CD4-positive, alpha-beta T cell treated with Interleukin-10 for 1 hour (primary cell): Measurements from ENCODE around the gene EHBP1L1.

Source experiments
- DNase-seq: peaks from one replicate; pipeline ENCODE4 v3.0.0-alpha.2; 2020

Gene EHBP1L1

DNA sequence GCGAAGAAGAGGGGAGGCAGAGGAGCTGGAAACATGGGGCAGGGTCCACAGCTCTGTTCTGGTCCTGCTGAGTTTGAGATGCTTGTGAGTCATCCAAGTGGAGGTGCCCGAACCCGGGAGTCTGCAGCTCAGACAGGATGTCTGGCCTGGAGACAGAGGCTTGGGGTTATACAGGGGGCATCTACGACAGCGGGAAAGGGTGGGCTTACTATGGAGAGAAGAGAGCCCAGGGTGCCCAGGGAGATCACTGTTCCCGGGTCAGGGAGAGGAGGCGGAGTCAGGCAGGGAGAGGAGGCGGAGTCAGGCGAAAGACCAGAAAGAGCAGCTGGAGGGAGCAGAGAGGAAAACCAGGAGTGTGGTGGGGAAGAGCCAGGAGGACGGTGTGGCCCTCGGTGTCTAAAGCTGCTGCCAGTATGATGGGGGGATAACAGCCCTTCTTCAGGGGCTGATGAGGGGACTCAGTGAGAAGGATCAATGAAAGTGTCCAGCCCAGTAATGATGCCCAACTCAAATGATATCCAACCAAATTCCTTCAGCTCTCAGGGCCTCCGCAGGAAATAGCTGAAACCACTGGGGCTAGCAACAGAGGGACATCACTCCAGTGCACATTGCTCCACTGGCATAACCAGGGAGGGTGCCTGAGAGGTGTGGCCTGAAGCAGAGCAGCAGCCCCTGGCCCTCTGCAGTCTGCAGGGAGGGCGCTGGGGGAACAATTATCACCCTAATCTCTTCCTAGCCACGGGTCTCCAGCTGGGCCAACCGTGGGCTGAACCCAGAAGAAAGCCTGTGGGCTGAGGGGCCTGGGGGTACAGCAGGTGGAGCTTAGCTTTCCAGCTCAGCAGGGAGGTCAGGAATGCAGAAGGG, 15.1 kb upstream of the EHBP1L1 start:
- no peak for DNase-seq

DNA sequence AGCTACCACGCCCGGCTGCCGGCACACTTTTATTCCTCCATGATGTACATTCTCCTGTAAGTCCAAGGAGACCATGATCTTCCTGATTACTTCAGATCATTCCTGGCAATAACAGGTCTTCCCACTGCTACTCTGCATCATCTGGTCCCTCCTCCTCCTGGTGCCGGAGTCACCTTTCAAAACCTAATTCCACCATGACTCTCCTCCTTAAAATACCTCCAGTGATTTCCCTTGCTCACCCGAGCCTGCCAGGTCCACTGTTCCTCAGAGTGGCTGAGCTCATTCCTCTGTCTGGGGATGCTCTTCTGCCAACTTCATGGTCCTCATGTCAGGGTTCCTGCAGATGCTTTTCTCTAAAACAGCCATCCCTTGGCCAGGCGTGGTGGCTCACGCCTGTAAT, 13.8 kb upstream of the EHBP1L1 start:
- DNase-seq, result no peak

DNA sequence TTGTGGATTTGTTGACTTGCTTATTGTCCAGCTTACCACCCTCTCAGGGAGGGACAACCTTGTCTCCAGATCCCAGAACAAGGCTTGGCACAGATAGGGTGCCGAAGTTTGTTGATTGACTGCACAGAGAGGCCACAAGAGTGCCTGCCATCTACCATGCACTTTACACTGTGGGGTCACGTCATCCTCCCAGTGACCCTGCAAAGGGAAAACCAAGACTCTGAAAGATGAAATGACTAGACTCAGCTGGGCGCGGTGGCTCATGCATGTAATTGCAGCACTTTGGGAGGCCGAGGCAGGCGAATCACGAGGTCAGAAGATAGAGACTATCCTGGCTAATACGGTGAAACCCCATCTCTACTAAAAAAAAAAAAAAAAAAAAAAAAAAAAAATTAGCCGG, 13.1 kb upstream of the EHBP1L1 start:
- DNase-seq, result no peak

DNA sequence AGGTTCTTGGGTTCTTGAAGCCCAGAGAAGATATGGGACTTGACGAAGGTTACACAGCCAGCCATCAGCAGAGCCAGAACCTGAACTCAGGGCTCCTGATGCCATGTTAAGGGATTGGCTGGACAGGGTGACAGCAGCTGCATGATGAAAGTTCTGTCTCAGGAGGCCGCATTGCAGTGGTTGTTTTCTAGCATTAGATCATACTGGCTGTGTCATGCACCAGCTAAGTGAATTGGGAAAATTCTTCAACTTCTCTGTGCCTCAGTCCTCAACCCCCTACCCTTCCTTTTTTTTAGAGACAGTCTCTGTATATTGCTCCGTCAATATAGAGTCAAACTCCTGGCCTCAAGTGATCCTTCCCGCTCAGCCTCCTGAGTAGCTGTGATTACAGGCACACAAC, 12.3 kb upstream of the EHBP1L1 start:
- no peak for DNase-seq

DNA sequence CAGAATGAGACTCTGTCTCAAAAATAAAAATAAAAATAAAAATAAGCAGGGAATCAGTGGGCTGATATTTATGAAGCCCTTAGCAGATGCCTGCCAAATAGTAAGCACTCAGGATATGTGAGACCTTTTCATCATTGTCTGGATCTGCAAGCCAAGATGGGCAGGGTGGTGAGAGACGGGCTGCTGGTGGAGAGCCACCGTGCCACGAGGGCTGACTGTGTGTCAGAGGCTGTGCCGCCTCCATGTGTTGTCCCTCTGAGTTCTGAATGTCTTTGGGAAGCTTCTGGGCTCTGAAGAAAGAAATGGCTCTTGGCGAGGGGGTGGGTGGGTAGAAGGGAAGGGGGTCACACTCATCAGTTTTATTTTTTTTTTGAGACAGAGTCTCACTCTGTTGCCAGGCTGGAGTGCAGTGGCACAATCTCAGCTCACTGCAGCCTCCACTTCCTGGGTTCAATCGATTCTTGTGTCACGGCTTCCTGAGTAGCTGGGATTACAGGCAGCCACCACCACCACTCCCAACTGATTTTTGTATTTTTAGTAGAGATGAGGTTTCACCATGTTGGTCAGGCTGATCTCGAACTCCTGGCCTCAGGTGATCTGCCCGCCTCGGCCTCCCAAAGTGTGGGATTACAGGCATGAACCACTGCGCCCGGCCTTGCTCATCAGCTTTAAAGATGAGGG, 10.8 kb upstream of the EHBP1L1 start:
- peak; percentile 60 for DNase-seq

DNA sequence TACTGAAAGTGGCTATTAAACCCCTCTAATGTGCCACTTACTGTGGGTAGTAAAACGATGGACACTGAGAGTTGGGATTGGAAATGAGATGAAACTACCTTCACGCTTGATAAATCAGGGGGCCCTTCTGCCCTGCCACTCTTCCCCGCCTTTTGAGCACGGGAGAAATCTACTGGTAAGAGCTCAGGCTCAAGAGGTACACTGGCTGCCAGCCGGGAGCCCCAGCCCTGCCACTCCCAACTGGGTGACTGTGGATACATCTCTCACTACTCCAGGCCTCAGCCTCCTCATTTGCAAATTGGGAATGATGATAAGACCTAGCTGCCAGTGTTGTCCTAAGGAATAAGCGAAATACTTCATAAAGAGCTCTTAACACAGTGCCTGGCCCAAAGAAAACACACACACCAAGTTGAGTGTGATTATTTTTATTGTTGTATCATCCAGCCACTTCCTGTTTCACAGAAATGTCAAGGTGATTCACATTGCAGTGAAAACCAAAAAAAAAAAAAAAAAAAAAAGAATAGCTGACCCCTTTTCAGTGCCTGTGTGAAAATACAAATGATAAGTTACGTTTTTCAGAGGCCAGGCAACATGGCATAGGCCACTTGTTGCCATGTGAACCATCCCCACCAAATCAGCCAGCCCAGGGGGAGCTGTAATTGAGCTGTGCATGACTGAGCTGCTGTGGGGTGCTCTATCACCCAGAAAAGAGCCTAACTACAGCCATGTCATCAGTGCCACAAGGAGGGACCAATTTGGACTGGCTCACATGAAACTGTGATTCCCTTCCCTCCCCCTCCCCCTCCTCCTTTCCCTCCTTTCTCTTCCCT, 10.0 kb upstream of the EHBP1L1 start:
- peak; percentile 81 for DNase-seq

DNA sequence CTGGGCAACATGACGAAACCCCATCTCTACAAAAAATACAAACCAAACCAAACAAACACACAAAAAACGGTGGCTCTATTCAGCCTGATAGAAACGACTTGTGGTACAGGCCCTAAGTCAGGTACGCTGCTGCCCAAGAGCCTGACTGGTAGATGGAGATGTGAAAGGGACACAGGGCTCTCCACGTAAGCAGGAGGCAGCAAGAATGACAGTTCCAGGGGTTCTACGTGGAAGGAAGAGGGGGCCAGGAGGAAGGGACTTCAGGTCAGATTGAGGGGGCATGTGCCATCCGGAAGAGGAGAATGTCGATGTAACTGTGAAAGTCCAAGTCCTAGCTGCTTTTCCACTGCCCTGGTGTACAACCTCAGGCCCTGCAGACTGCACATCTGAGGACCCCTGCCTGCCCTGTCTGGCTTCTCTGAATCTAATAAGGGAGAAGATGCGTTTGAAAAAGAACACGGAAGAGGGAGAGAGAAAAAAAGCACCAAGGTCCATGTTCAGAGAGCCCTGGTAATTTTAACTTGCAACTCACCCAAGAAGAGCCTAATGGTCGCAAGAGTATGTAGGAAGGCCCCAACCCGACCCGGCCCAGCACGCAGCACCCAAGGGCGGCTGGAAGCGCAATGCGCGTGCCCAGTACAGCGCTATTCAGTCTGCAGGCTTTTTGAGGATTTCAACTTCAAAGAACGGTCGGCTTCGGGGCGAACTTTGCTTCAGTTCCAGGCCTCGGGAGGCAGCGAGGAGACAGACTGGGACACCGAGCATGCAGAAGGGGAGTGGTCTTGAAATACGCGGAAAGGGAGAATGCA, 6.5 kb upstream of the EHBP1L1 start:
- no peak for DNase-seq

DNA sequence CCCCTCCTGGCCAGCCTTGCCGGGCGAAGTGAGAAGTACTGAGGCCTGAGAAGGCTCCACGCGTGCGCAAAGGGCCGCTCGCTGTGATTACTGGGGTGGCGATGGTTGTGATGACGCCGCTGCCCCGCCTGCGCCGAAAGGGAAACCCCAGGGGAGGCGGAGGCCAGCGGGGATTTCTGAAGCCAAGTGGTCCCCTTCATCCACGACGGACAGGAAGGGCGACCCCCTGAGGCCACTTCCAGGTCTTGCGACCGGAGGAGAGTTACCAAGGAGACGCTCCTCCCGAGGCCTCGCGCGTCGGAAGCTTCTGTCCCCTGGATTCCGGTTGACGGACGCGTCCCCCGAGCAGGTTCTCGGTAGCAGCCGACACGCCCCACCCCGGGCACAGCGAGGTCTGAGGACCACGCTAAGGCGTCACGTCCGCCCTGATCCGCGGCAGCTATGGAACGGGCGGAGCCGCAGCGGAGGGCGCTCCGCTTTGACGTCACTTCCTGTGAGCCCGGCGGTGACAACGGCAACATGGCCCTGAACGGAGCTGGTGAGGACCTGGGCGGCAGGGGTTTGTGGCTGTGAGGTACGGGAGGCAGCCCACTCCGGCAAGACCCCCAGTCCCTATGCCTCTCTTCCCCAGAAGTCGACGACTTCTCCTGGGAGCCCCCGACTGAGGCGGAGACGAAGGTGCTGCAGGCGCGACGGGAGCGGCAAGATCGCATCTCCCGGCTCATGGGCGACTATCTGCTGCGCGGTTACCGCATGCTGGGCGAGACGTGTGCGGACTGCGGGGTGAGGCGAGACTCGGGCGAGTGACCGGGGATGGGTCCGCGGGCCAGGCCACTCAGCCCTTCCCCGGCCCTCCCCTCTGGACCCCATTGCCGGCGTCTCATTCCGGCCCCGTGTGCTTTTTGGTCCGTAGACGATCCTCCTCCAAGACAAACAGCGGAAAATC, 5.6 kb upstream of the EHBP1L1 start, which contains the start of gene ZNRD2:
ZNRD2 (plus strand) TSS at position 505 of the 946 bp plus-strand sequence; CDS start at position 520, 15 bp downstream.
- DNase-seq, result peak; percentile 98

DNA sequence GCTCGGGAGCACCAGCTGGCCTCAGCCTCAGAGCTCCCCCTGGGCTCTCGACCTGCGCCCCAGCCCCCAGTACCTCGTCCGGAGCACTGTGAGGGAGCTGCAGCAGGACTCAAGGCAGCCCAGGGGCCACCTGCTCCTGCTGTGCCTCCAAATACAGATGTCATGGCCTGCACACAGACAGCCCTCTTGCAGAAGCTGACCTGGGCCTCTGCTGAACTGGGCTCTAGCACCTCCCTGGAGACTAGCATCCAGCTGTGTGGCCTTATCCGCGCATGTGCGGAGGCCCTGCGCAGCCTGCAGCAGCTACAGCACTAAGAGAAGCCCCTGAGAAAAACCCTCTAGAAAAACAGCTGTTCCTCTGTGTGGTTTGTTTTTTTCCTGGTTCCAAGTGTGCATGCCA, 4.4 kb upstream of the EHBP1L1 start:
- no peak for DNase-seq

DNA sequence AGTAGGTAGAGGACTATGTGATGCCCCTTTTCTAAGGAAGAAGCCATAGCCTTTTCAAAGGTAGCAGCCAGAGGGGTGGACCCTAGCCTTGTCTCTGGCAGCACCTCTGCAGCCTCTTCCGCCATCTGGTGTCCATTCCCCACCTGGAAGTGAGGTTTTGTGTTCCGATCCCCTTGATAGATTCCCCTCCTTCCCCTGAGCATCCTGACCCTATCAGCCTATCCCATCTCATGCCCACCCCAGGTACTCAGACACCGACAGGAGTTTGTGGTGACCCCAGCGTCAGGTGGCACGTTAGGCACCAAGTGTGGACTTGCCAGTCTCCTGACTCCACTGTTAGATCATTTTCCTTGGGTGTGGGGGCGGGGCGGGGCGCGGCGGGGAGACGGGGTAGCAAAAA, 3.9 kb upstream of the EHBP1L1 start:
- DNase-seq, result no peak

DNA sequence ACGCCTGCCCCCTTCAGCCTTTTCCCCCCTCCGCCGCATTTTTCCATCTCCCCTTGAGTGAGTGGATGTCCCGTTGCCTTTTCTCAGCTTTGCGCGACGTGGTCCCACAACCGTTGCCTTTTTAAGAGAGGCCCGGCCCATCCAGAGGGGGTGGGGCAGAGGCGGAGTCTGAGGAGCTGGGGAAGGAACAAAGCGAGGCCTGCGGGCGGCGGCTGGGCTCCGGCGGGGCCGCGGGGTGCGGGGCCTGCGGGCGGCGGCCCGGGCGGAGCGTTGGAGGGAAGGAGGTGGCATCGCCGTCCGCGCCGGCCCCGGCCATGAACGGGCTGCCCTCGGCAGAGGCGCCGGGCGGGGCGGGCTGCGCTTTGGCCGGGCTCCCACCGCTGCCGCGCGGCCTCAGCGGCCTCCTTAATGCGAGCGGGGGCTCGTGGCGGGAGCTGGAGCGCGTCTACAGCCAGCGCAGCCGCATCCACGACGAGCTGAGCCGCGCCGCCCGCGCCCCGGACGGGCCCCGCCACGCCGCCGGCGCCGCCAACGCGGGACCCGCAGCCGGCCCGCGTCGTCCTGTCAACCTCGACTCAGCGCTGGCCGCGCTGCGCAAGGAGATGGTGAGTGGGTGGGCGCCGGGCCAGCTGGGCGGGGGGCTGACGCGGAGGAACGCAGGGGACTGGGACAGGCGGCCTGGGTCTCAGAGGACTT, 3.3 kb upstream of the EHBP1L1 start, which contains the start of gene FAM89B:
FAM89B (plus strand) TSS at position 183 of the 696 bp plus-strand sequence; CDS start at position 315, 132 bp downstream.
- DNase-seq, result peak; percentile 92

DNA sequence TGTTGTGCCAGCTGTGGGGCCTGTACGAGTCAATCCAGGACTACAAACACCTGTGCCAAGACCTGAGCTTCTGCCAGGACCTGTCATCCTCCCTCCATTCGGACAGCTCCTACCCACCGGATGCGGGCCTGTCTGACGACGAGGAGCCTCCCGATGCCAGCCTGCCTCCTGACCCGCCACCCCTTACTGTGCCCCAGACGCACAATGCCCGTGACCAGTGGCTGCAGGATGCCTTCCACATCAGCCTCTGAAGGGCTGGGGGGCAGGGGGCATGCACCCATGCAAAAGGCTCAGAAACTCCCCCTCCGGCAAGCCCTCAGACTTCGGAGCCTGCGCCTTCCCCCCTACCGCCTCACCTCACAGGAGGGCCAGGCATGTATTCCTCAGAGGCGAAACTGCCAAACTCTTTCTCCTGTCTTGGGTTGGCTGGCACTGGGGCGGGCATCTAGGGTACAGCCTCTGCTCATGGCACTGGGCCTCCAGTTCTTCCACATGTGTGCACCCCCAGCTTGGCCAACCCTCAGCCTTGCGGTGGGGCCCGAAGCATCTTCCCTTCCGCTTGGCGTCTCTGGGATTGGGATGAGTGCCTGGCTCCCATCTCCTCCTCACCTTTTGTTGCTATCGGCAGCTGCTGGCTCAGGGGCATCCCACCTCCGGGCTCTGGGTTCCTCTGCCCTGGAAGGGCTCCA, 2.3 kb upstream of the EHBP1L1 start:
- DNase-seq, result no peak

DNA sequence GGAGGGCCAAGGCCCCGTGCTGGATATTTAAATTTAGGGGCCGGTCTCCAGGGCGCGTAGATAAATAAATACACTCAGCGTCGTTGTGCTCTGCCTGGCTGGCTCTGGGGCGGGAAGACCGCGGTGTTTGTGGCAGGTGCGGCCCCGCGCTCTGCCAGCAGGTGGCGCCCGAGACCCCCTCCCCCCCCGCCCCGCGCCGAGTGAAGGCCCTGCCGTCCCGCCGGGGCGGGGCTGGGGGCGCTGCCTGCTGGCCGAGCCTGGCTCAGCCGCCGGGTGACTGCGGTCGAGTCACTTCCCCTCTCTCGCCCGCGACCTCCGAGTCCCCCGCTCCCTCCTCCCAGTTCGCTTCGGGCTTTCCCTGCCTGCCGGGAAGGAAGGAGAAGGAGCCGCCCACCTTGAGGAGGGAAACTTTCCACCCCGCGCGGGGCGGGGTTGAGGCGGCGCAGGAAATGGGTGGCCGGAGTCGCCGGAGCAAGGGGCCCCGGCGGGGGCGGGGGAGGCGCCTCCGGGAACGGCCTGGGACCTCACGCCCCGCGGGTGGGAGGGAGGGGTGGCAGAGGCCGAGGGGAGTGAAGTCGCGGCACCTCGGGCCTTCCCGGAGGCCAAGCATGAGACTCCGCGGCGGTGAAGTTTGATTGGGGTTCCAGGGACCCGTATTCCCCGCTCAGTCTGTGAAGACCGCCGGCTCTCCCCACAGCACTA, 1.6 kb upstream of the EHBP1L1 start:
- peak; percentile 97 for DNase-seq

DNA sequence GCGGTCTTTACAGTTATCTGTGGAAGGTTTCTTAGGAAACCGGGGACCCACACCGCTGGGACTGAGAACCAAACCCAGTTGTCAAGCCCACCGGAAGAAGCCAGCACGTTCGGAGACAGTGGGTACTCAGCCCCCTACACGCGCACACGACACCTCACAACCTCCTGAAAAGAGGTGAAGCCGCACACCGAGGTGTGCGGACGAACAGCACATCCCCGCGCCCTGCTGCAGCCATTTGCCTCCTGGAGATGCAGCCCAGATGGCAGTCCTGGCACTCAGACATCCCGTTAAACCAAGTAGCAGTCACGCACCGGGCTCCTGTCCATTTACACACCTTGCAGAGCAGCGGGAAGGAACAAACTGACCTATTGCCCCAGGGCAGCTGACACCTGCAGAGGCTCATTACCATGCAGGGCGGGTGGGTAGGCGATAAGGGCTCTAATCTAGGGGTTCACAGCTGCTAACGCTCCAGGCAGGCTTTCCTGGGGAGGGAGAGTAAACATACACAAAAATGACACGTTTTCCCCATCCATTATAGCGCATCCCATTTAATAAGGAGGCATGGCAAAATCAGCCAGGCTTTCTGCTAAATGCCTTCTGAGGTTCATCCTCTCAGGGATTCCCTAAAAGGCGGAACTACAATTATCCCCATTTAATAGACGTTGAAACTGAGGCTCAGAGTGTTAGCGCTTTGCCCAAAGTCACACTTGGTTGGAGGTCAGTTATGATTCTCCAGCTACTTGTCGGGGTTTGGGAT, 864 bp upstream of the EHBP1L1 start:
- no peak for DNase-seq

DNA sequence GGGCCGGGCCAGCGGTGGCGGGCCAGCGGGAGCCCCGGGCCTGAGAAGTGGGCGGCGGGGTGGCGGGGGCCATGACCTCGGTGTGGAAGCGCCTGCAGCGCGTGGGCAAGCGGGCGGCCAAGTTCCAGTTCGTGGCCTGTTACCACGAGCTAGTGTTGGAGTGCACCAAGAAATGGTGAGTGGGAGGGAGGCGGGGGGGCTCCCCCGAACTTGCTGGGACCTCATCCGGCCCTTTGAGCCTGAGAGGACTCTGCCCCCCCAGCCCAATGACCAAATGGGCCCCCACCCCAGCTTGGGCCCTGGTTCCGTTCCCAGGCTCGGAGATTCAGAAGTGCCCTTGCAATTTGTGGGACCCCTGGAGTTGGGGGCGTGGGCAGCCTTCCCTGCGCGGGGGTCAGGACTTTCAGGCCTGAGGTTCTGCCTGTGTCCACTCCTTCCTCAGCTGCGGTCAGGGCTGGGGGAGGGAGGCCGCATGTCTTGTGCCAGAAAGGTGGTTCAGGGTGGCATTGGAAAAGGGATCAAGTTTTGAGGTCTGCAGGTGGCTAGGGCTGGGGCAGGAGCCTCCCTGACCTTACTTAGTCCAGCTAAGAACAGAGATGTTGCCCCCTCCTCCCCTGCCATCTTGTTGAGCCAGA, 496 bp downstream of the EHBP1L1 start:
- DNase-seq, result peak; percentile 39

DNA sequence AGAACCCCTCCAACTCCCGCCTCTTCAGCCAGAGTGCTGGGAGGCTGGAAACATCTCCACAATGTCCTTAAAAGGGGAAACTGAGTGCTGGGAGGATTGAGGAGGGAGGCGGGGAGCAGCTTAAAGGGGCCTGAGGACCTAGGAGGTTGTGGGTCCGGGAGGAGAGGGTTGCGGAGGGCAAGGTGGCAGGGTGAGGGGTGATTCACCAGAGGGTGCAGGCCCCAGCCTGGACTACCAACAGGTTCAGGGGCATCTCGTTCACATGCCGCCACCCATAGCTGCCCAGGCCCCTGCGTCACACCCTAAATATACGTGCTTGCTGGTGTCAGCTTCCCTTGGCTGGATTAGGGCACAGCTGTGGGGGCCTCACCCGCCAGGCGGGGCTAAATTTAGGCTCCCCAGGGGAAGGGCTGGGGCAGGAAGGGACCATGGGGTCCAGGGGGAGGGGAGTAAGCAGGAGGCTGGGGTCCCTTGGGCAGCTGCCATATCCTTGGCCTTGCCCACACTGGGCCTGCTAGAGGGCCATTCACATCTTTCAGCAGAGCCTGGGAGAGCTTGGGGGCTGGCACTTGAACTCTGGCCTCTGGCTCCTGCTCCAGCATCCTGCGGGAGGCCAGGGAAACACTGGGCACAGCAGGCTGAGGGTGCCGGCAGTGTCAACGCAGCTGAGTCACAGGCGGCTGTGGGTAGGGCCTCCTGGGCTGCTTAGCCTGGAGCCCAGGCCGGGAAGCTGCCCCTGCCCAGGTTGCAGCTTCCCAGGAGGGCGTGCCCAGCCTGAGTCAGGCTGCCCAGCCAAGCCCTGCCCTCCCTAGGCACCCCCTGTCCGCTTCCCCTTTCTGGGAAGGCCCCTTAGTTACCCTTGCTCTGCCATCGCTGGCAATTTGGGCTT, 1.3 kb downstream of the EHBP1L1 start:
- peak; percentile 45 for DNase-seq

DNA sequence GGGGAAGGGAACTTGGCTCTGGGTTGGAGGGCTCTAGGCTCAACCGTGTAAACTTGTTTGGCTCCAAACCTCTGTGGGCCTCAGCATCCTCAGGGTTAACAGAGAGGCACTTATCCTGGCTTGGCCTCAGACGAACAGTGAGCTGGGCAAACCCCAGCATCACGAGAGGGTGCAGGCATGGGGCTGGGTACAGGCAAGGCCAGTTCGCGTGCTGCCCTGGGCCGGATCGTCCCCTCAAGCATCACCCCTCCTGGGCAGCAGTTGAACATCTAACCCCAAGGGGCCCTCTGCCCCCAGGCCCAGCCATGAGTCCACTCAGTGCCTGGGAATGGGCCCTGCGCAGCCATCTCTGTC, 1.9 kb downstream of the EHBP1L1 start:
- no peak for DNase-seq
